Glutamatergic neuron (in vitro differentiated cells): ENCODE measurements around the gene METTL8. TPM values are rescaled to one million over a fixed set of nuclear protein-coding genes. Genes with fewer than 3 reads are reported as not detected.

Experiments used
- DNase-seq: peaks from one replicate; pipeline ENCODE4 v3.0.0; 2022
- H3K27ac Mint-ChIP-seq: one replicate; pipeline ENCODE4 v1.8.0; 2020; ENCODE audit warnings: mild to moderate bottlenecking, mixed read lengths, inconsistent platforms; ENCODE audit not compliant: unreplicated experiment
- H3K27me3 Mint-ChIP-seq: one replicate; pipeline ENCODE4 v1.8.0; 2020; ENCODE audit warnings: mild to moderate bottlenecking, moderate library complexity, mixed read lengths, inconsistent platforms; ENCODE audit not compliant: unreplicated experiment
- H3K36me3 Mint-ChIP-seq: one replicate; pipeline ENCODE4 v1.8.0; 2020; ENCODE audit warnings: mild to moderate bottlenecking, mixed read lengths, inconsistent platforms; ENCODE audit not compliant: unreplicated experiment
- H3K4me1 Mint-ChIP-seq: one replicate; pipeline ENCODE4 v1.8.0; 2020; ENCODE audit warnings: mild to moderate bottlenecking, low read depth, mixed read lengths, inconsistent platforms; ENCODE audit not compliant: unreplicated experiment
- H3K4me3 Mint-ChIP-seq: one replicate; pipeline ENCODE4 v1.8.0; 2020; ENCODE audit warnings: mild to moderate bottlenecking, mixed read lengths, inconsistent platforms; ENCODE audit not compliant: unreplicated experiment
- H3K9me3 Mint-ChIP-seq: one replicate; pipeline ENCODE4 v1.8.0; 2020; ENCODE audit warnings: mild to moderate bottlenecking, moderate library complexity, mixed read lengths, inconsistent platforms; ENCODE audit not compliant: unreplicated experiment
- total RNA-seq: library from RNA; stranded (reverse); fragmentation: NEBNext Ultra II Directional; extraction: Animal tissue kit (Norgen Biotek cat#: 25700); gene quantifications from one replicate; pipeline ENCODE4 v1.2.1, GENCODE V29; 2021; ENCODE audit not compliant: unreplicated experiment
- TF ChIP-seq, protein P1 (sequence below): fragments of 200-600 bp; sonication (generic); IDR thresholded peaks from one replicate; pipeline ENCODE4 v1.5.0; 2021; ENCODE audit not compliant: partially characterized antibody, unreplicated experiment

Gene METTL8
- total RNA-seq, 1 donor from 2014 or later, result 10.9 TPM

DNA sequence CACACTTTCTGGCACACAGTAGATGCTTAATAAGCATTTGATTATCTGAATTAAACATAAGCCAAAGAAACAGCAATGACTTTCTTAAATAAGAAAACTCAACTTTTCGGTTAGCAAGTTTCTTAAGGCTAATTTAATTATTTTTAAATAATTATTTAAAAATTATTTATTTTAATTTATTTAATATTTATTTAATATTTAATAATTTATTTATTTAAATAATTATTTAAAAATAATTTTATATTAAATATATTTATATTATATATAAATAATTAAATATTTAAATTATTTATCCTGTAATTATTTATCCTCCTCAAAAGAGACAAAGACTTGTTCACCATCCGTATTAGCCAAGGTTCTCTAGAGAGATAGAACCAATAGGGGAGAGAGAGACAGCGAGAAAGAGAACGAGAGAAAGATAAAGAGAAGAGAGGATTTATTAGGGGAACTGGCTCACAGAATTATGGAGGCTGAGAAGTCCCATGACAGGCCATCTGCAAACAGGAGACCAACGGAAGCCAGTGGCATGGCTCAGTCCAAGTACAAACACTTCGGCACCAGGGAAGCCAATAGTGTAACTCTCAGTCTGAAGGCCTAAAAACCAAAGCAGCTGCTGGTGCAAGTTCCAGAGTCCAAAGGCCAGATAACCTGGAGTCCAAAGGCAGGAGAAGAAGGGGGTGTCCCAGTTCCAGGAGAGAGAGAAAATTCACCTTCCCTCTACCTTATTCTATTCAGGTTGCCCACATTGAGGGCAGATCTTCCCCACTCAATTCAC is 125.3 kb downstream of the METTL8 start:
- TF ChIP-seq, protein P1, sequence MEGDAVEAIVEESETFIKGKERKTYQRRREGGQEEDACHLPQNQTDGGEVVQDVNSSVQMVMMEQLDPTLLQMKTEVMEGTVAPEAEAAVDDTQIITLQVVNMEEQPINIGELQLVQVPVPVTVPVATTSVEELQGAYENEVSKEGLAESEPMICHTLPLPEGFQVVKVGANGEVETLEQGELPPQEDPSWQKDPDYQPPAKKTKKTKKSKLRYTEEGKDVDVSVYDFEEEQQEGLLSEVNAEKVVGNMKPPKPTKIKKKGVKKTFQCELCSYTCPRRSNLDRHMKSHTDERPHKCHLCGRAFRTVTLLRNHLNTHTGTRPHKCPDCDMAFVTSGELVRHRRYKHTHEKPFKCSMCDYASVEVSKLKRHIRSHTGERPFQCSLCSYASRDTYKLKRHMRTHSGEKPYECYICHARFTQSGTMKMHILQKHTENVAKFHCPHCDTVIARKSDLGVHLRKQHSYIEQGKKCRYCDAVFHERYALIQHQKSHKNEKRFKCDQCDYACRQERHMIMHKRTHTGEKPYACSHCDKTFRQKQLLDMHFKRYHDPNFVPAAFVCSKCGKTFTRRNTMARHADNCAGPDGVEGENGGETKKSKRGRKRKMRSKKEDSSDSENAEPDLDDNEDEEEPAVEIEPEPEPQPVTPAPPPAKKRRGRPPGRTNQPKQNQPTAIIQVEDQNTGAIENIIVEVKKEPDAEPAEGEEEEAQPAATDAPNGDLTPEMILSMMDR, result no peak
- Mint-ChIP-seq H3K27ac (no peak overlapping the region), H3K27me3 (peaks cover 3% of the 10 kb centered on the region), H3K4me1 (no peaks in the 10 kb centered on the region), H3K4me3 (no peak overlapping the region), H3K9me3 (peaks cover 9% of the 10 kb centered on the region), H3K36me3 (peaks cover 18% of the 10 kb centered on the region)
- no peak for DNase-seq

DNA sequence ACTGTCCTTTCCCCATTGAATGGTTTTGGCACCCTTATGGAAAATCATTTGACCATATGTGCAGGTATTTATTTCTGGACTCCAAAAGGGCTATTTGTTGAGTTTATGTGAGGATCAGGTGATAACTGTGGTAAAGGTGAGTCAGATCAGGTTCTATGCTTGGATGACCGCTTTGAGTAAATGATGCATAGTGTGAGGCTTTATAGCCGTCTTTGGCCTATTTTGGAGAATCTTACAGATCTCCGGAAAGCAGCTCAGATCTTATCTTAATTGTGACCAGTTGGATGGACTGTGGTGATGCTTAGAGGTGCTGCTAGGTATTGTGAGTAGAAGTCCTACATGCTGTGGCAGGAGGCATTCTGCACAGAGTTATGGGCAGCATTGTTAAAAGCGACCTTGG is 126.2 kb downstream of the METTL8 start:
- TF ChIP-seq, protein P1, result no peak
- H3K36me3 Mint-ChIP-seq, result peaks cover 18% of the 10 kb centered on the region
- no peaks in the 10 kb centered on the region for H3K4me1 Mint-ChIP-seq
- no peak overlapping the region for H3K4me3 Mint-ChIP-seq
- peaks cover 9% of the 10 kb centered on the region for H3K9me3 Mint-ChIP-seq
- peaks cover 3% of the 10 kb centered on the region for H3K27me3 Mint-ChIP-seq
- no peak for DNase-seq
- no peak overlapping the region for H3K27ac Mint-ChIP-seq

DNA sequence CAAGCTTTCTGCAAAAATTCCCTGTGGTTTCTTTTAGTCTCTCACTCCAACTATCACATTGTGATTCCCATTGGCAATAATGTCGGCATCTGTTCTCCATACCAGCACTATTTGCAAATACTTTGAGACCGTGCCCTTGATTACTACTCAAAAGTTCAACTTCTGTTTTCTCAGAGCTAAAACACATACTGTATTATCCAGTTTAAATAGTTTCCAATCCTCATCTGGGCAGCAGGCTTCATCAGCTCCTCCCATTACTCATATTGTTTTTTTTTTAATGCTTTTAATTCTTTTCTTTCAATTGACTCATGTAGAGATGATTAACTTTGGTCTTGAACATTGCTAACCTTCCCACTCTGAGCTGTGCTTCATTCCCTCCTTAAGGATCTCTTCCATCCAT is 135.8 kb downstream of the METTL8 start:
- Mint-ChIP-seq H3K27me3 (no peaks in the 10 kb centered on the region), H3K4me1 (no peaks in the 10 kb centered on the region), H3K36me3 (peaks cover 5% of the 10 kb centered on the region), H3K4me3 (no peak overlapping the region), H3K9me3 (no peaks in the 10 kb centered on the region), H3K27ac (no peak overlapping the region)
- no peak for DNase-seq
- TF ChIP-seq, protein P1, result no peak

DNA sequence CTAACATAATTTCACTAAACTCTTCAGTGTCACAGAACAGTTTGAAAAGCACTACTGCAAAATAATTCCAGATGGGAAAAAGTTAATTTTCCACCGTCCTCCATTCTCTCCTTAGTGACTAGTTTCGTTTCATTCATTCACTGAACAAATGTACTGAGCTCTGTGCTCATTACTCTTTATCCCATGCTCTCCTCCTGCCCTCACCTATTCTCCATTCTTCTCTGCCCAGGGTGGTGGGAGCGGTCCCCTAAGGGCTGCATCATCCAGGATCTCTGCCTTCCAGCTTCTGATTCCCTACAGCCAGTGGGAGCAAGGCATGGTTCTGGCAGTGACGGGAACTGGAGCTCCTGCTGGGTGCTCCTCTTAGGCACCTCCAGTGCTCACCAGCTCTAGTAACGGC is 139.2 kb downstream of the METTL8 start:
- TF ChIP-seq, protein P1, result no peak
- H3K9me3 Mint-ChIP-seq, result no peaks in the 10 kb centered on the region
- no peak overlapping the region for H3K27ac Mint-ChIP-seq
- no peak overlapping the region for H3K4me3 Mint-ChIP-seq
- peaks cover 5% of the 10 kb centered on the region for H3K36me3 Mint-ChIP-seq
- no peaks in the 10 kb centered on the region for H3K27me3 Mint-ChIP-seq
- no peak for DNase-seq
- H3K4me1 Mint-ChIP-seq, result peaks cover 4% of the 10 kb centered on the region

DNA sequence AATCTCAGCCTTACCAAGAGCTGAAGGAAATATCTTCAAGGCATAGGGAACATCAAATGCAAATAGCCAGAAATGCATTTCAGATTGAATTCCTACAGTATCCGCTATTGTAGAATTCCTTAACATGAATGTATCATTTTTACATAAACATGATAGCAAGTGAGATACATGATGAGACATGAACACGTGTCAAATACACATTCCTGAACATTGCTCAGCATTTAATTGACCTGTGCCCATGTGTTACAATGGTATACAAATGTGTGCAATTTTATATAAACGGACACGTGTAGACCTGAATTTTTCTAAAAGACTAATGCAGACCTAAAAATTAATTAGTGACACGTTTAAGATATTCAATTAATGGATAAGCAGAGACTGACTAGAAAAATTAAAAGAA is 140.1 kb downstream of the METTL8 start:
- no peak overlapping the region for H3K4me3 Mint-ChIP-seq
- DNase-seq, result no peak
- H3K9me3 Mint-ChIP-seq, result no peaks in the 10 kb centered on the region
- peaks cover 5% of the 10 kb centered on the region for H3K36me3 Mint-ChIP-seq
- H3K4me1 Mint-ChIP-seq, result peaks cover 8% of the 10 kb centered on the region
- H3K27me3 Mint-ChIP-seq, result no peaks in the 10 kb centered on the region
- no peak overlapping the region for H3K27ac Mint-ChIP-seq
- TF ChIP-seq, protein P1, result no peak
